Lower lobe of right lung (tissue), 2 donors: ENCODE data around the gene TMEM253. TPM values are rescaled to one million over a fixed set of nuclear protein-coding genes. Genes with fewer than 3 reads are reported as not detected.

Experiments
- ATAC-seq, 2 donors: fragments of 200-7000 bp; cut with Tn5 transposase; one replicate each; pipeline ENCODE4 v1.9.1; 2020 to 2022; ENCODE audit warnings: mild to moderate bottlenecking in 2 of 2, moderate library complexity in 2 of 2
- DNase-seq: peaks from one replicate; pipeline ENCODE4 v3.0.0-alpha.2; 2020
- H3K27ac ChIP-seq: fragments of 200-600 bp; one replicate; pipeline ENCODE4 v1.8.0; 2022
- H3K27me3 ChIP-seq: fragments of 200-600 bp; one replicate; pipeline ENCODE4 v1.8.0; 2022; ENCODE audit warnings: low read depth
- H3K36me3 ChIP-seq: fragments of 200-600 bp; one replicate; pipeline ENCODE4 v1.8.0; 2022; ENCODE audit warnings: mild to moderate bottlenecking
- H3K4me1 ChIP-seq: fragments of 200-600 bp; one replicate; pipeline ENCODE4 v1.8.0; 2022
- H3K4me3 ChIP-seq: fragments of 200-600 bp; one replicate; pipeline ENCODE4 v1.8.0; 2022; ENCODE audit warnings: mild to moderate bottlenecking
- H3K9me3 ChIP-seq: fragments of 200-600 bp; one replicate; pipeline ENCODE4 v1.8.0; 2022
- CTCF ChIP-seq: fragments of 200-600 bp; IDR thresholded peaks from one replicate; pipeline ENCODE4 v1.8.0; 2022; ENCODE audit warnings: antibody characterized with exemption, mild to moderate bottlenecking
- intact Hi-C: fragments of 100-400 bp; cut with DNase I; formaldehyde crosslinking; loops from one replicate; pipeline ENCODE4 v1.11.0; 2022
- total RNA-seq: library from RNA; stranded (reverse); fragmentation: NEBNext Ultra II Directional; extraction: Animal tissue kit (Norgen Biotek cat#: 25700); gene quantifications from one replicate; pipeline ENCODE4 v1.2.1, GENCODE V29; 2021
- donor health status: DM: no; HTN: yes; CAD: no; lungs with severe emphysema.

Gene TMEM253
- total RNA-seq, 1 donor from 2014 or later = 0.50 TPM

GRCh38 chr14:21061347-21061668, 39.6 kb upstream of the TMEM253 start:
- ATAC-seq (no peak), DNase-seq (no peak)
- H3K36me3 ChIP-seq = no peaks in the 10 kb centered on the region
- no peaks in the 10 kb centered on the region for H3K9me3 ChIP-seq
- peaks cover 6% of the 10 kb centered on the region for H3K4me1 ChIP-seq
- H3K27me3 ChIP-seq = no peaks in the 10 kb centered on the region
- no peak overlapping the region for H3K27ac ChIP-seq
- intact Hi-C loops = no loop called here
- H3K4me3 ChIP-seq = no peak overlapping the region
- no peak for TF ChIP-seq CTCF

GRCh38 chr14:21063479-21063878, 37.4 kb upstream of the TMEM253 start:
- no peak overlapping the region for H3K27ac ChIP-seq
- H3K36me3 ChIP-seq = no peaks in the 10 kb centered on the region
- intact Hi-C loops = no loop called here
- H3K4me3 ChIP-seq = no peak overlapping the region
- TF ChIP-seq CTCF = no peak
- peaks cover 1% of the 10 kb centered on the region for H3K4me1 ChIP-seq
- H3K27me3 ChIP-seq = no peaks in the 10 kb centered on the region
- DNase-seq = no peak
- no peak for ATAC-seq
- H3K9me3 ChIP-seq = no peaks in the 10 kb centered on the region

GRCh38 chr14:21066882-21067502, 33.9 kb upstream of the TMEM253 start:
- intact Hi-C loops = no loop called here
- TF ChIP-seq CTCF = no peak
- H3K4me1 ChIP-seq = peaks cover 28% of the 10 kb centered on the region
- H3K27ac ChIP-seq = no peak overlapping the region
- DNase-seq (no peak), ATAC-seq (no peak)
- H3K4me3 ChIP-seq = no peak overlapping the region
- no peaks in the 10 kb centered on the region for H3K9me3 ChIP-seq
- no peaks in the 10 kb centered on the region for H3K36me3 ChIP-seq
- peaks cover 4% of the 10 kb centered on the region for H3K27me3 ChIP-seq

- peak; percentile 58 to 67 for ATAC-seq
- peak; percentile 67 for DNase-seq
- Histone ChIP-seq H3K4me1 (peaks cover 38% of the 10 kb centered on the region), H3K27ac (peak overlapping the region; percentile 51), H3K4me3 (peak overlapping the region; percentile 75), H3K9me3 (no peaks in the 10 kb centered on the region), H3K36me3 (peaks cover 7% of the 10 kb centered on the region), H3K27me3 (peaks cover 4% of the 10 kb centered on the region)
- peak; percentile 64 for TF ChIP-seq CTCF
- intact Hi-C loops = no loop called here
These were observed 32.1 kb upstream of the TMEM253 start for GRCh38 chr14:21068521-21069387.

GRCh38 chr14:21069388-21070082, 31.3 kb upstream of the TMEM253 start:
- H3K4me3 ChIP-seq = peak overlapping the region; percentile 75
- peak overlapping the region; percentile 81 for H3K27ac ChIP-seq
- H3K36me3 ChIP-seq = peaks cover 14% of the 10 kb centered on the region
- ATAC-seq = peak in 1 of 2 donors; percentile 7
- intact Hi-C loops = no loop called here
- DNase-seq = no peak
- no peak for TF ChIP-seq CTCF
- peaks cover 4% of the 10 kb centered on the region for H3K27me3 ChIP-seq
- no peaks in the 10 kb centered on the region for H3K9me3 ChIP-seq
- H3K4me1 ChIP-seq = peaks cover 38% of the 10 kb centered on the region
